Nephron (organoid): ENCODE measurements around the gene DTD1.

ENCODE experiments used
- H3K27ac Mint-ChIP-seq, 3 experiments: 2 replicates each; pipeline ENCODE4 v1.8.0; 2020; ENCODE audit warnings: mixed read lengths in 3 of 3, mild to moderate bottlenecking in 2 of 3, moderate library complexity in 1 of 3
- H3K27me3 Mint-ChIP-seq: 2 replicates; pipeline ENCODE4 v1.8.0; 2021; ENCODE audit warnings: low read depth, mild to moderate bottlenecking, moderate library complexity, mixed read lengths
- H3K36me3 Mint-ChIP-seq: 2 replicates; pipeline ENCODE4 v1.8.0; 2020; ENCODE audit warnings: low read depth, mixed read lengths
- H3K4me1 Mint-ChIP-seq: 2 replicates; pipeline ENCODE4 v1.8.0; 2020; ENCODE audit warnings: mixed read lengths
- H3K4me3 Mint-ChIP-seq, 3 experiments: 2 replicates each; pipeline ENCODE4 v1.8.0; 2020; ENCODE audit warnings: mild to moderate bottlenecking in 3 of 3, mixed read lengths in 3 of 3, moderate library complexity in 2 of 3
- H3K9me3 Mint-ChIP-seq: 2 replicates; pipeline ENCODE4 v1.8.0; 2020; ENCODE audit warnings: mixed read lengths
- TF ChIP-seq, protein P1 (sequence below), 3 experiments: fragments of 200-600 bp; sonication (generic); IDR thresholded peaks; one replicate each; pipeline ENCODE4 v1.5.0; 2021; ENCODE audit warnings: antibody characterized with exemption in 3 of 3; ENCODE audit not compliant: unreplicated experiment in 3 of 3

DTD1 gene

DNA sequence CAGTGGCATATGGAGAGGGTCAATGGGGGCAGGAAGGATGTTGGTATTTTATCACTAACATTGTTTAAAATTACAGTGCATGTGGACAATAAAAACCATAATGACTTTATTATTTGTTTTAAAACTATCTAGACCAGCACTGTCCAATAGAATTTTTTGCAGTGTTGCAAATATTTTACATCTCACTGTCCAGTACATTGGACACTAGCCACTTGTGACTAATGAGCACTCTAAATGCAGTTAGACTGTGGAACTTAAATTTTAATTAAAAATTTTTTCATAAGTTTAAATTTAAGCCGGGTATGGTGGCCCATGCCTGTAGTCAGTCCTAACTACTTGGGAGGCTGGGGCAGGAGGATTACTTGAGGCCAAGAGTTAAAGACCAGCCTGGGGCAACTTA, 101.7 kb downstream of the DTD1 start:
- TF ChIP-seq, protein P1, sequence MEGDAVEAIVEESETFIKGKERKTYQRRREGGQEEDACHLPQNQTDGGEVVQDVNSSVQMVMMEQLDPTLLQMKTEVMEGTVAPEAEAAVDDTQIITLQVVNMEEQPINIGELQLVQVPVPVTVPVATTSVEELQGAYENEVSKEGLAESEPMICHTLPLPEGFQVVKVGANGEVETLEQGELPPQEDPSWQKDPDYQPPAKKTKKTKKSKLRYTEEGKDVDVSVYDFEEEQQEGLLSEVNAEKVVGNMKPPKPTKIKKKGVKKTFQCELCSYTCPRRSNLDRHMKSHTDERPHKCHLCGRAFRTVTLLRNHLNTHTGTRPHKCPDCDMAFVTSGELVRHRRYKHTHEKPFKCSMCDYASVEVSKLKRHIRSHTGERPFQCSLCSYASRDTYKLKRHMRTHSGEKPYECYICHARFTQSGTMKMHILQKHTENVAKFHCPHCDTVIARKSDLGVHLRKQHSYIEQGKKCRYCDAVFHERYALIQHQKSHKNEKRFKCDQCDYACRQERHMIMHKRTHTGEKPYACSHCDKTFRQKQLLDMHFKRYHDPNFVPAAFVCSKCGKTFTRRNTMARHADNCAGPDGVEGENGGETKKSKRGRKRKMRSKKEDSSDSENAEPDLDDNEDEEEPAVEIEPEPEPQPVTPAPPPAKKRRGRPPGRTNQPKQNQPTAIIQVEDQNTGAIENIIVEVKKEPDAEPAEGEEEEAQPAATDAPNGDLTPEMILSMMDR (IDR thresholded peaks at IDR 0.05; ENCODE audit: unreplicated experiment in 3 of 3), result no peak
- Mint-ChIP-seq H3K9me3 (peaks cover 4% of the 10 kb centered on the region), H3K27ac (no peak overlapping the region), H3K4me3 (no peak overlapping the region), H3K4me1 (no peaks in the 10 kb centered on the region), H3K36me3 (no peaks in the 10 kb centered on the region), H3K27me3 (peaks cover 4% of the 10 kb centered on the region)

DNA sequence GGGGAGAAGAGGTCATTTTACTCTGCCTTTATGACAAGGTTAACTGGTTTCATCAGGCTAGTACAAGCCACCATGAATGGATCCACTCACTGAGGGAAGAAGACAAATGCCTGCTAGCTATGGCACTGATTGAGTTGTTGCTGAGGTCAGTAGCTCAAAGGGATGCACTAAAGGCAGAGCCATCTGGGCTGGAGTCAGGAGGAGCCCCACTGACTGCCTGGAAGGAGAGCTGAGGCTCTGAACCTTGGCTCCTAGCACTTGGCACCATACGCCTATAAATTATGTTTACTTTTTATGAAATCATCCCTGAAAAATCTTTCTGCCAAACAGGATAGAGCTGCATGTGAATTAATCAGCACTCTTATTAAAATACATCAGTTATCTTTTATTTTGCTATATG, 104.6 kb downstream of the DTD1 start:
- Mint-ChIP-seq H3K27me3 (peaks cover 4% of the 10 kb centered on the region), H3K9me3 (peaks cover 4% of the 10 kb centered on the region), H3K36me3 (no peaks in the 10 kb centered on the region), H3K27ac (no peak overlapping the region), H3K4me1 (no peaks in the 10 kb centered on the region), H3K4me3 (no peak overlapping the region)
- TF ChIP-seq, protein P1 (IDR thresholded peaks at IDR 0.05; ENCODE audit: unreplicated experiment in 3 of 3), result no peak

DNA sequence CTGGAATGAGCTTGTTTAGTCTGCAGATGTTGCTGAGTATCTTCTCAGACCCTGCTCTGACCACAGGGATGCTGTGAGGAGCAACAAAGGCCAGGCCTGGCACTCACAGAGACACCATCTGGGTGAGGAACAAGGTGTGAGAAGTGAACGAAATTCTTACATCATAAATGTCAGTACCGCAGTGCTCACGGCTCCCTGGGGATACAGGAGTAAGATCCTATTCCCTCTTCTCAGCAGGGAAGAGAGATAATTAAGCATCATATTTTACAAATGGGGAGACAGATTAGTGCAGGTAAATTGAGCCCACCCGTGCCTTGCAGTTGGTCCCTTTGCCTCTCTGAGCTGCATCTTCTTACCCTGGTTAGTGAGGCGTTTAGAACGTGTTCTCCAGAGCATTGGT, 106.2 kb downstream of the DTD1 start:
- Mint-ChIP-seq H3K36me3 (no peaks in the 10 kb centered on the region), H3K9me3 (peaks cover 4% of the 10 kb centered on the region), H3K4me1 (no peaks in the 10 kb centered on the region), H3K4me3 (no peak overlapping the region), H3K27ac (no peak overlapping the region), H3K27me3 (peaks cover 4% of the 10 kb centered on the region)
- TF ChIP-seq, protein P1 (IDR thresholded peaks at IDR 0.05; ENCODE audit: unreplicated experiment in 3 of 3), result no peak

DNA sequence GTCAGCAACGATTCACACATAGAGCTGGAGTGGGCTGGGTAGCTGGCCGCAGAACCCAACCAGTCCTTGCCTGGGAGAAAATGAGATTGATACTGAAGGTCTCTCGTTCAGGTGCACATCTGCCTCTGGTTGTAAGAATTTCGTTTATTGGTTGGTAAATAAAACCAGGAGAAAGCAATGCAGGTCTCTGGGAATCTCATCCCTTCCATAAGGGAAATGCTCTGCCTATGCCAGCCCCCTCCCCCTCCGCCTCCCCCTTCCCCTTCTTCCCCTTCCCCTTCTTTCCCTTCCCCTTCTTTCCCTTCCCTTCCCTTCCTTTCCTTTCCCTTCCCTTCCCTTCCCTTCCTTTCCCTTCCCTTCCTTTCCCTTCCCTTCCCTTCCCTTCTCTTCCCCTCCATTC, 107.3 kb downstream of the DTD1 start:
- Mint-ChIP-seq H3K27ac (no peak overlapping the region), H3K9me3 (peaks cover 3% of the 10 kb centered on the region)
- TF ChIP-seq, protein P1 (IDR thresholded peaks at IDR 0.05; ENCODE audit: unreplicated experiment in 3 of 3), result no peak

DNA sequence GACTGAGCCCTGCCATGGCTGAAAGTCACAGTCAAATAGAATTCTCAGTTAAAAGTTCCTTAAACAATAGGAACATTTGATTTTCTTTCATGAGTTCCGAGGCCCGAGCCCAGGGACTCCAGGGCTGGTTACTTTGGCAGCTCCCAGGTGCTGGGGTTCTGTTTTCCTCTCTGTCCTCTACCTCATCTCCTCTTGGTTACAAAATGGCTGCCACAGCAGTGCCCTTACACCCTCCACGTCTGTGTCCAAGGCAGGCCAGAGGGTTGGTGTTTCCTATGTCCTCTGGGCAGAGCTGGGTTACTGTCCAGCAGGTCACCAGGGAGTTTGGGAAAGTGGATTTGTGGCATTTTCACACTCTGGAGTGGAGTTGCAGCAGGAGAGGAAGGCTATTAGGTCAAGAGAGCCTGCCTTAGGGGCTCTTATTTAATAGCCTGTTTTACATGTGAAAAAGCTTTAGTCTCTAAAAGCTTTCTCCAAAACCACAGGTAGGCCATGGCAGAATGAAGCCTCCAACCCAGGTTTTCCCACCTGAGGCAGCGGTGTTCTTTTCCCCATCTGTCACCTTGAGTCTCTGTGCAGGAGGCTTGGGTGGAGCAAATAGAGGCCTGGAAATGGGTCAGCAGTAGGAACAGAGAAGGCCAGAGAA, 111.0 kb downstream of the DTD1 start:
- TF ChIP-seq, protein P1 (IDR thresholded peaks at IDR 0.05; ENCODE audit: unreplicated experiment in 3 of 3), result no peak
- Mint-ChIP-seq H3K4me3 (no peak overlapping the region), H3K9me3 (no peaks in the 10 kb centered on the region), H3K27ac (no peak overlapping the region), H3K27me3 (no peaks in the 10 kb centered on the region), H3K36me3 (no peaks in the 10 kb centered on the region), H3K4me1 (peaks cover 16% of the 10 kb centered on the region)

More for the DNA sequence above, 107.3 kb downstream of the DTD1 start:
- Mint-ChIP-seq H3K27me3 (peaks cover 4% of the 10 kb centered on the region), H3K4me1 (no peaks in the 10 kb centered on the region), H3K4me3 (no peak overlapping the region), H3K36me3 (no peaks in the 10 kb centered on the region)

DNA sequence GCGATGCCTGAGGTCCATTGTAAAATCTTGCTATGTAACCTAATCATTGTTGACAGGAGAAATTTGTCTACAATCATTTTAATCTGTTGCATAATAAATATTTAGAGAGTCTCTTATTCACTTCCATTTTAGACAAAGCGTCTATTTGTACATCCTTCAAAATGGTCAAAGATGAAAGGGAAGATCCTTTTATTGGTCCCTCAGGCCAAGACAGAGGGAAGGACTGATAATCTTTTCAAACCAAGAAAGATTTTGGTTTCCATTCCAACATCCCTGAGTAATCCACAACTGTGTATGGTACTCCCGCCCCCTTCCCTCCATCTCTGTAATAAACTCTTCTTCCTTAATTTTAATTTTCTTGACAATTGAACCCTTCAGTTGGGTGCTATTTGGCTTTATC, 114.1 kb downstream of the DTD1 start:
- H3K36me3 Mint-ChIP-seq, result no peaks in the 10 kb centered on the region
- peak overlapping the region in 1 of 3 experiments; percentile 60 for H3K27ac Mint-ChIP-seq
- no peaks in the 10 kb centered on the region for H3K27me3 Mint-ChIP-seq
- H3K4me1 Mint-ChIP-seq, result peaks cover 27% of the 10 kb centered on the region
- TF ChIP-seq, protein P1 (IDR thresholded peaks at IDR 0.05; ENCODE audit: unreplicated experiment in 3 of 3), result no peak
- H3K9me3 Mint-ChIP-seq, result no peaks in the 10 kb centered on the region
- no peak overlapping the region for H3K4me3 Mint-ChIP-seq
